Breast epithelium (tissue), 3 donors: Measurements from ENCODE around the gene SLX4.

Source experiments
- CTCF ChIP-seq, 3 donors: fragments of 450-650 bp; IDR thresholded peaks; one replicate each; pipeline ENCODE4 v1.5.1; 2016 to 2017; ENCODE audit warnings: antibody characterized with exemption in 3 of 3, mild to moderate bottlenecking in 3 of 3, moderate library complexity in 3 of 3
- POLR2A ChIP-seq: fragments of 450-650 bp; IDR thresholded peaks from one replicate; pipeline ENCODE4 v1.6.1; 2016; ENCODE audit warnings: antibody characterized with exemption, mild to moderate bottlenecking, moderate library complexity

- TF ChIP-seq CTCF (IDR thresholded peaks at IDR 0.05) (no peak), POLR2A (no peak)
These were observed 38.1 kb downstream of the SLX4 start for GRCh38 chr16:3573146-3573815.
